Pons (tissue), 1 donor: ENCODE results near the gene PNPLA7.

Experiments
- DNase-seq: peaks from one replicate; pipeline ENCODE4 v3.0.0-alpha.2; 2016; ENCODE audit warnings: low spot score

PNPLA7 gene

DNA sequence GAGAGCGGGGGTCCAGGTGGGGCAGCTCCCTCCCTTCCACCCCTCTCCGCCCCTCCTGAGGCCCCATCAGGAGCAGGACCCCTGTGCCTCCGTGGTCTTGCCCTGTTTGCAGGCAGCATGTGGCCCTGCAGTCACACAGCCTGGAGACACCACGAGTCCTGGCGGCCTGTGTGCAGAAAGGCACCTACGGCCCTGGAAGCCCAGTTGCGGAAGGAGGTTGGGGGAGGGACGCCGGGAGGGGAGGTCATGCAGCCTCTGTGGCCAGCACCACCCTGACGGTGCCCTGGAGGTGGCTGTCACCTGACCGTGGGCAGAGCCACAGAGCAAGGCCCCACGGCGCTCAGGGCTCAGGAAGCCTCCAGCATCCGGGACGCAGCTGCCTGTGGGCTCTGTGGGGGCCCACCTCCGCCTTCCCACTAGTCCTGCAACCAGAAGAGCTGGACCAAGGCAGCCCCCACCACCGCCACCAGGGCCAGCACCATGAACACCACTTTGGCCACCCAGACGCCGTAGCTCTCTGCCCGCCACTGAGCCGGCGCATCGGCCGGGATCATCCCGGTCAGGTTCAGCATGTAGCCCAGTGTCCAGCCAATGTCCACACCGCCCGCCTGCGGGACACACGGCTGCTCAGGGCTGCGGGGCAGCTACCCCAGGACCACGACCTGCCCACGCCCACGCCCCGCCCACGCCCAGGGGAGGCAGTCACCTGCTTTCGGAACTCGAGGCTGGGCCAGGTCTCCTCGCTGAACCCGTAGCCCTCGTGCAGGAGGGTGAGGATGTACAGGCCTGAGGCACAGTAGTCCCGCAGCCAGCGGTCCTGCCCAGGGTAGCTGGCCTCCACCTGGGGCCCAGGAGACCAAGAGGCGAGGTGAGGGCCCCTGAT, 115.5 kb downstream of the PNPLA7 start:
- no peak for DNase-seq

DNA sequence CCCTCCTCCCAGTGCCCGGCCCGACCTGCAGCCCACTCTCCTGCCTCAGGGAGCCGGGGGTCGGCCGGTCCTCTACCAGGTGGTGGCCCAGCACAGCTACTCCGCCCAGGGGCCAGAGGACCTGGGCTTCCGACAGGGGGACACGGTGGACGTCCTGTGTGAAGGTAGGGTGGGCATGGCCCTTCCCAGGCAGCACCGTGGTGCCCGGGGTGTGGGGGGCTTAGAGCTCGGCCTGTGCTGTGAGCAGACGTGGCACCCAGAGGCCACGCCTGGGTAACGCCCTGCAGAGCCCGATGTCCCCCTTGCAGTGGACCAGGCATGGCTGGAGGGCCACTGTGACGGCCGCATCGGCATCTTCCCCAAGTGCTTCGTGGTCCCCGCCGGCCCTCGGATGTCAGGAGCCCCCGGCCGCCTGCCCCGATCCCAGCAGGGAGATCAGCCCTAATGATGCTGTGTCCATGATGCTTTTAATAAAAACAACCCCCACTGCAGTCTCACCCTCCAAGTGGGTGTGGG, 116.2 kb downstream of the PNPLA7 start:
- no peak for DNase-seq

DNA sequence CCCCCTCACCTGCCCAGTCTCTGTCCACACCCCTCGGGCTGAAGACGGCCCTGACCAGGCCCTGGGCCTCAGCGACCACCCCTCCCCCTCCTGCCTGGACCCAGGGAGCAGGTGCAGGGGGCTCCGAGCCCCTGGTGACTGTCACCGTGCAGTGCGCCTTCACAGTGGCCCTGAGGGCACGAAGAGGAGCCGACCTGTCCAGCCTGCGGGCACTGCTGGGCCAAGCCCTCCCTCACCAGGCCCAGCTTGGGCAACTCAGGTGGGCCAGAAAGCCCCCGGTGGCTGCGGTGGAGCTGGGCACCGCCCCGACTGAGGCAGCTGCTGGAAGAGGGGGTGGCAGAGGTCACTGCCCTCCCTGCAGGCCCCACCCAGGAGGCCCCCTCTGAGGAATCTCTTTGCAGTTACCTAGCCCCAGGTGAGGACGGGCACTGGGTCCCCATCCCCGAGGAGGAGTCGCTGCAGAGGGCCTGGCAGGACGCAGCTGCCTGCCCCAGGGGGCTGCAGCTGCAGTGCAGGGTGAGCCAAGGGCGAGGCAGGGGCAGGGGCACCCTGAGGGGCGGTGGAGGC, 116.8 kb downstream of the PNPLA7 start:
- DNase-seq, result no peak

DNA sequence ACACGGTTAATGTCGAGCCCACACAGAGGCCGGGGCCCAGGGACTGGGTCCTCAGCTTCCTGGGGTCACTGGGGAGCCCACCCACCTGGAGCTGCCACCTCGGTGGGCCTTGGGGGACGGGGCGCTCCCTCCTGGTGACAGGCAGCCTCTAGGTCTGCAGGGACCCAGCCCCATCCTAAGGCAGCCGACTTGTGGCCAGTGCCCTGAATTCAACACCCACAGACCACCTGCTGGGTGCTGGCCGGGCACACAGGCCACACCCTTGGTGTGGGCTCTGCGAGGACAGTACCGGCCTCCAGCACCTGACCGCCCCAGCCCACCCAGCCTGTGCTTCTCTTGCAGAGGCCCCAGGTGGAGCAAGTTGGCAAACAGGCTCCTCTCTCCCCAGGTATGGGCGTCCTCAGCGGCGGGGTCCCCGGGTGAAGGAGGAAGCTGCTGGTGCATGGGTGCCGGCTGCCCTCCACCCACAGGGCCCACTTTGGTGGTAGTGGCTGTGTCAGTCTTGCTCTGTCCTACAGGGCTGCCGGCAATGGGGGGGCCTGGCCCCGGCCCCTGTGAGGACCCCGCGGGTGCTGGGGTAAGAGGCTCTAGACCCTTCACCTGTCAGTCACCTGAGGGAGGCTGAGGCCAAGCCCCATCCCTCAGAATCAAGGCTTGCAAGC, 117.4 kb downstream of the PNPLA7 start:
- DNase-seq, result no peak

DNA sequence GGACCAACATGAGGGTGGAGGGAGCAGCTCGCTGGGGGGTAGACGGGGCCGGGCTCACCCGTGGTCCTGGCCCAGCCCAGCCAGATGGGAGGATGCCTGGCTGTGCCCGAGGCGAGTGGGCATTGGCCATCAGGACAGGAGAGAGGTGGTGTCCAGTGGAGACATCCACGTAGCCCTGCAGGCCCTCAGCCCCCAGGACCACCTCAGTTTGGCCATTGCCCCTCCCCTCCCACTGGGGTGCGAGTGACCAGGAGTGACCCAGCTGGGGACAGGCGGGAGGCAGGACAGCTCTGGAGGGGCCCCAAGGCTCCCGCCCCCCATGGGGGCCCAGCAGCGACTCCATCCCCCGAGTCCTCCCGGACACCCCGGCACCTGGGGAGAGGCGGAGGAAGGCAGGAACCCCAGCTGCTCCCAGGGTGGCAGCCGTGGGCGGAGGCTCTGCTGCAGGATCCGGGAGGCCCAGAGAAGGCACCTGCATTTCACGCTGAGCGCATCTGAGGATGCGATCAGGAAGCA, 118.7 kb downstream of the PNPLA7 start:
- DNase-seq, result no peak

DNA sequence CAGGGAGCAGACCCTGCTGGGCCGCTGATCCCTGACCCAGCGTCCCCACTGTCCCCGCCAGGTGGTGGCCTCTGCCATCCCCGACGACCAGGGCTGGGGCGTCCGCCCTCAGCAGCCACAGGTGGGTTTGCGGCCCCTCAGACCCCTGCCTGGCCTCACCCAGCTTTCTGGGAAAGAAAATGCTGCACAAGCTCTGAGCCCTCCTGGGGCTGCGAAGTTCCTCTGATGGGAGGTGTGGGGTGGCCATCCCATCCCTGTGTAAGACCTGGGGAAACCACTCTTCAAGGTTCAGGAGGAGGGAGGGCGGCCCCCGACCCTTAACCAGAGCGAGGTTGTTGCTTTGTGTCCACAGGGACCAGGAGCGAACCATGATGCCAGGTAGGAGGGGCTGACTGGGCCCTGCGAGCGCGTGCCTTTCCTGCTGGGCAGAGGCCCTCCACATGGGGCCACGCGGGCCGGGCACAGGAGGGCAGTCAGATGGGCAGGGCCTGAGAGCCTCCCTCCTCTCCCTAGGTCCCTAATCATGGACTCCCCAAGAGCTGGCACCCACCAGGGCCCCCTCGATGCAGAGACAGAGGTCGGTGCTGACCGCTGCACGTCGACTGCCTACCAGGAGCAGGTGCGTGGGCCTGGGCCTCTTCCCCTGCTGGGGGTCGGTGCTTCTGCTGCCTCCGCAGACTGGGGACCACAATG, 119.3 kb downstream of the PNPLA7 start:
- no peak for DNase-seq

DNA sequence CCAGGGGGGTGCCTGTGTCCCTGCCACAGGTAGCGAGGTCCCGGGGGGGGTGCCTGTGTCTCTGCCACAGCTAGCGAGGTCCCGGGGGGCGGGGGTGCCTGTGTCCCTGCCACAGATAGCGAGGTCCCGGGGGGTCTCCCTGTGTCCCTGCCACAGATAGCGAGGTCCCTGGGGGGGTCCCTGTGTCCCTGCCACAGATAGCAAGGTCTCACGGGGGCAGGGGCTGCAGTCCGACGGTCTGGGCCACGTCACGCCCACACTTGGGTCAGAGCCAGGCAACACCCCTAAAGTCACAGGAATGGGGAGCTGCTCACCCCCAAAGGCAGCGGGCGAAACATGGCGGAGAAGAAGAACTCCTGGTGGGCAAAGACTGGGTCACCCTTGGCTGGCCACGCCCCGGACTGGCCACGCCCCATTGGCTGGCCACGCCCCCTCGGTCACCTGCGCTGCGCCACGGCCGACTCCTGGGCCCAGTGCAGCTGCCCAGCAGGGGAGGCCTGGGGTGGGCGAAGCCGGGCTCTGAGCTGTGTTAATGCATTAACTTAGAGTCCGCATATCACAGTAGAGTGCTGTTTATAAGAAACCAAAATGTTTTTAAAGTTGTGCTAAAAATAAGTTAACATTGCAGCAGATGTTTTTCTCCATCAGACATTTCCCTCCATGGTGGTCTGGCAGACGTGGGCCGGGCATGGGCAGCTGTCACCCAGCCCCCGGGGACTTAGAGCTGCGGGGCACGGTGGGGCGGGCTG, 120.1 kb downstream of the PNPLA7 start:
- no peak for DNase-seq

DNA sequence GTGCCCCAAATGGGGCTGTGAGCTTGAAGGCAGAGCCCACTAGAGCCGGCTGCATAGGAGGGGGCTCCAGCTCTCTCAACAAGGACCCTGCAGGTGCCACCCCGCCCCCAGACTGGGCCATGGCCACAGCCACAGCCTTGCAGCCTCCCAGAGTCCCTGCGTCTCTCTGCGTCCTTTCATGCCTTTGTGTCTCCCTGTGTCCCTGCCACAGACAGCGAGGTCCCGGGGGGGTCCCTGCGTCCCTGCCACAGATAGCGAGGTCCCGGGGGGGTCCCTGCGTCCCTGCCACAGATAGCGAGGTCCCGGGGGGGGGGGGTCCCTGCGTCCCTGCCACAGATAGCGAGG, 120.7 kb downstream of the PNPLA7 start:
- no peak for DNase-seq

DNA sequence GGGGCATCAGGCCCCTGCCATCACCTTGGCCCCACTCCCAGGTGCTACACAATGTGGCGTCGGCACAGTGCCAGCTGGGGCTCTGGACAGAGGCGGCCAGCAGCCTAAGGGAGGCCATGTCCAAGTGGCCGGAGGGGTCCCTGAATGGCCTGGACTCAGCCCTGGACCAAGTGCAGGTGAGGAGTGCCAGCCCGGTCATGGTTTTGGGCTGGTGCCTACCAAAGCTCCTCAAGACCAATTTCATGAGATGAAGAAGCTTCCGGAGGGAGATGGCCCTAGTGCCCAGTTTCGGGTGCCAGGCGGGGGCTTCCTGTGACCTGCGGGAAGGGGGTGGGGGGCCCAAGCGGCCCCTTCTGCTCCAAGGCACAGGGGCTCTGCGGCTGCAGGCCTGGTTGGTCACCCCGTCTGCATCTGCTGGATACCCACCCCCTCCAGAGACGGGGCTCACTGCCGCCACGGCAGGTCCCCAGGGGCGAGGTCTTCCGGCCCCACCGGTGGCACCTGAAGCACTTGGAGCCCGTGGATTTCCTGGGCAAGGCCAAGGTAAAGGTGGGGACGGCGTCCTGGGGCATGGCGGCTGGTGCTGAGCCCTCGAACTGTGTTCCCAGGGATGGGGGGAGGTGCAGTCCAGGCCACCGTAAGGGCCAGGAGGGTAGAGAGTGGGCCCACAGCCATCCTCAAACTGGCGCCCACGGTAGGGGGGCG, 121.2 kb downstream of the PNPLA7 start:
- DNase-seq, result no peak

DNA sequence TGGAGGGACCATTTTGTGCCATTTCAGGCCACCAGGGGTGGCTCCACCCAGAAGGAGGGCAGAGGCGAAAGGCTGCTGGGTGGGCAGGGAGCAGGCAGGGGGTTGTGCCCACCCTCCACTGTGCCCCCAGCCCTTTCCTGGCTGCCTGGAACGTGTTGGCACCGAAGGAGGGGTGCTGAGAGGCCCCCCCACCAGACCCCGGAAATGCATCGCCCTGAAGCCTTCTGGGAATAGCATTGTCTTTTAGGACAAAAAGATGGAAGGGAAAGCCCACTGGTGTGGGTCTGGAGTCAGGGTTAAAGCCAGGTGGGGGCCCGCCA, 121.9 kb downstream of the PNPLA7 start:
- no peak for DNase-seq

DNA sequence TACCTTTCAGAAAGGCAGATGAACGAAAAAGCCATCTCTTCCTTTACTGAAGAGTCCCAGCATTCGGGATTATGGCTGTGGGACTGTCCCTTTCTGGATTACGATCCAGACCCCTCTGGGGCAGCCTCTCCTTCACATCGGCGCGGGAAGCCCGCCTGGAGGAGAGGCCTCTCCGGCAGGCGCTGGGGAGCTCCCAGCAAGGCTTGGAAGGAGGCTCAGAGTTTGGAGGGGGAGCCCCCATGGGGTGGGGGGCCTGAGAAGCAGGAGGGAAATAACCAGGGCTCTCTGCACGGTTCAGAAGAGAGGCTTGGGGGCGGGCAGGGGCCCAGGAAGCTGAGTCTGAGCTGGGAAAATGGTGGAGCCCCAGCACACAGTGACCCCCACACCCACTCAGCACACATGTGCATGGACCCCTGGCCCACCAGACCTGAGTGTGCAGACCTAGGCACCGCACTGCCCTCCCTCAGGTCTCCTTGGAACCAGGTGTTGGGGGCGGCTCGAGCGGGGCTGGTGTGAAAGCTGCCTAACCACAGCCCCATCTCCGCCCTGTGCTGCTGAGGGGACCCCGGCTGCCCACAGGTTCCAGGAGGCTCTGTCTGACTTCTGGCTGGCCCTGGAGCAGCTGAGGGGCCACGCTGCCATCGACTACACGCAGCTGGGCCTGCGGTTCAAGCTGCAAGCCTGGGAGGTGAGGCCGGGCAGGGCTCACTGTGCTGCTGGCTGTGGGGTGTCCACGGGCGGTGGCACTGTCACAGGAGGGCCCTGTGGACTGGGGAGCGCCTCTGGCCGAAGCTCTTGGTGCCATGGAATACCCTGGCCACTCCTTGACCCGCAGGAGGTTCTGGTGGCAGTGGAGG, 122.5 kb downstream of the PNPLA7 start:
- DNase-seq, result no peak

DNA sequence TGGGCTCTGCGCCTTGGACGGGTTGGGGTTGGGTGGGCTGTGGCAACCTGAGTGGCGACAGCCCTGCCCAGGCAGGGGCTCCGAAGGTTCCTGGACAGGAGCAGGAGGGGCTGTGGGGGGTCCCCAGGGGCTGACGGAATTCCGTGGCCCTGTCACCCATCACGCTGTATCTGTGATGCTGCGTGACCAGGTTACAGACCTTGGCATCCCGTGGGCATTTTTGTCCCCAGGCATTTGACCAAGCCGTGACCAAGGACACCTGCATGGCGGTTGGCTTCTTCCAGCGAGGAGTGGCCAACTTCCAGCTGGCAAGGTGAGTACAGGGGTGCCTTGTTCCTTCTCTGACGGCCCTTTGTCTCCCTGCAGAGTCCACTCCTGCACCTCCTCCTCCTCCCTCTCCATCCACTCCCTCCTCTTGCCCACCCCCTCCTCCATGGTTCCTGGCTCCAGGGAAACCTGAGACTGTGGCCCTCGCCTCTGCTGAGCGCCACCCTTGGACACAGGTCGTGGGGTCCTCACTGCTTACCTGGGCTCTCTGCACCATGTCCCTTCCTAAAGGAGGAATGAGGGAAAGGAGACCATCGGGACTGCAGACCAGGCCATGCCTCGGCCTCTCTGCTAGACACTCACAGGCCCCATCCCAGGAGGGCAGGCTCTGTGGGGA, 124.1 kb downstream of the PNPLA7 start:
- no peak for DNase-seq

DNA sequence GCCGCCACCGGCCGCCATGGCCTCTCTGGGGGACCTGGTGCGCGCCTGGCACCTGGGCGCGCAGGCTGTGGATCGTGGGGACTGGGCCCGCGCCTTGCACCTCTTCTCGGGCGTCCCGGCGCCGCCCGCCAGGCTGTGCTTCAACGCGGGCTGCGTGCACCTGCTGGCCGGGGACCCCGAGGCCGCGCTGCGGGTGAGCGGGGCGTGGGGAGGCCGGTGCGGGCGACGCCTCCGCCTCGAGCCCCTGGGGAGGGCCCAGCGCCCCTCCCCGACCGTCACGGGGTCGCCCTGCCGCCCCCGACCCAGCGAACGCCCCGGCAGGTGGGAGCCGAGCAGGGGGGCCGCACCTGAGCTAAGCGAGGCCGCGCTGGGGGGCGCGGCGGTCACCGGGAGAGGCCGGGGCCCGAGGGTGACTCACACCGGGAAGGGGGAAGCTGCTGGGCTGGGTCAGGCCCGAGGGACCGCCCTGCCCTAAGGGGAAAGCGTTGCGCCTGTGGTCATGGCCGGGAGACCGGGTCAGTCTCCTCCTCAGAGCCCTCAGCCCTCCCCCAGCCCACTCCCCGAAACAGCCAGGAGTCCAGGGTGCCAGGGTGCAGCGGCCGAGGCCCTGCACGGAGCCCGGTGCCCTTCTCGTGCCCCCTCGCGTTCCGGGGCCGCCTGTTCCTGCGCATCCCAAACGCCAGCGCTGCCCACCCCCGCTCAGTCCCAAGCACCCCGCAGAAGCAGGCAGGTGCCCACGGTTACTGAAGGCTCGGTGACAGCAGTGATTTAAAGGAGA, 126.5 kb downstream of the PNPLA7 start:
- DNase-seq, result no peak

DNA sequence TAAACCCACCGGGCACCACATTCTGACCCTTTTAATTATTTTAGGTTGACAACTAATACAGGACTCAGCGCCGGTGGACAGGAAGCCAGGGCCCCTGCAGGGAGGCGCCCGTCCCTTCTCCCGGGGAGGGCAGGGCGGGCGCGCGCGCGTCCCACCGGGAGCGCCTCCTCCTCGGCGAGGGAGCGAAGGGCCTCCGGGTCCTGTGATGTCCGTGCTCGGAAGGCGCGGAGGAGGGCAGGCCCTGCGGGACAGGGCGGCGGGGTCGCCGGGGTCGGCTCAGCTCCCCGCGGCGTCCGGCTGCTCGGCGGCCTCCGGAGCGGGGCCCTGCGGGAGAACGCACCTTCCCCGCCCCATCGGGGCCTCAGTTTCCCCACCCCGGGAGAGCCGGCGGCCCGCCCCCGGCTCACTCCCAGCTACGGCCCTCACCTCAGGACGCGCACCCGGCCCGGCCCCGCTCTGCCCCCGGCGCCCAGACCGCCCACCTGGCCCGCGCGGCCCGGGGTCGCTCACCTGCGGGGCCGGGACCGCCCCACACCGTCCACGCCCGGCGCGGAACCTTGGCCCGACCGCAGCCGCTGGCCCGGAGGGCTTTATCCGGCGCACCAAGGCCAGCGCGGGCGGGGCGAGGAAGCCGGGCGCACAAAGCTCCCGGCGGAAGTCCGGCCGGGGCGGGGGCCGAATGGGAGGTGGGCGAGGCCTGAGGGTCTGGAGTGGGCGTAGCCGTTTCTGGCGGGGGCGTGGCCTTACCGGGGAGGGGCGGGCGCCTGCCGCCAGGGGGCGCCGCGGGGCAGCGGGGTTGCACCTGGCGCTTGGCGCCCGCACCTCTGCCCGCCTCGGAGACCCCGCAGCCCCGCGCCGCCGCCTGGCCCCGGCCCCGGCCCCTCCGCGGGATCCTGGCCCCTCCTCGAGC, 127.3 kb downstream of the PNPLA7 start, which contains the start of the genes EXD3 and NOXA1:
TSS of gene EXD3 (minus strand) at position 559 of the 910 bp plus-strand sequence. CDS start 27,805 bp downstream, outside the sequence.
TSS of gene NOXA1 (plus strand) at position 790 of the 910 bp plus-strand sequence. CDS start 137 bp downstream, outside the sequence.
- DNase-seq, result peak; percentile 84

DNA sequence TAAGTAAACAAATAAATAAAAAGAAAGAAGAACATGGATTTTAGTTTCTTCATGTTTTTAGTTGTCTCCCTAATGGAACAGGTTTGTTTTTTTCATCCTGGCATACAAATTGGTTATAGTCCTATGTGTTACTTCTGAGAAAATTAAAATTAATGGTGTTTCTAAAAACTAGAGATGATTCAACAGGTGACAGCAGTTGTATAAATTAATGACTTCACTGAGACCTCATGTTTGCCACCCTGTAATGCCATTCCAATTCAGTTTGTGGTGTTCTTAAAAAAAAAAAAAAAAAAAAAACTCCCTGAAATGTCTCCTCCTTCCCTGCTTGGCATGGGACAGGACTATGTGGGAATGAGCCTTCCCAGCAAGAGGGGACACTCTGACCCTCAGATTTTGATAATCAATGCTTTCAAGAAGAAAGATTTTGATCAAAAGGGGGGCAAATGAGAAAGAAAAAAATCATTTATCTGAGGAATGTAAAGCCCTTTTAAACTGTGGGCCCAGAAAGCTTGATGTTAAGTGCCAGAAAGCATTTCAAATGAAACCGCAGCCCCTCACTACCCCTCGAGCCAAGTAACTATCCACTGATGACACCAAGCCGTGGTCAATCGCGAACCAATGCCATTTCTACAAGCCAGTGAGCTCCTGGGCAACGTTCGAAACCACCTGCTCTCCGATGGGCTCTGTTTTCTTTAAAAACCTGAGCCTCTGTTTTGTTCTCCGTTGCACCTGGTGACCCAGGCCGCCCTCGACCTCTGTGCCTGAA, 128.2 kb downstream of the PNPLA7 start:
- no peak for DNase-seq
